C4-2B (cell line): ENCODE measurements around the gene SMOC2.

Experiments
- CTCF ChIP-seq: fragments of 450-650 bp; conservative IDR thresholded peaks from 2 replicates; pipeline ENCODE4 v1.5.1; 2017; ENCODE audit warnings: mild to moderate bottlenecking
- ZFX ChIP-seq: fragments of 450-650 bp; IDR thresholded peaks from 2 replicates; pipeline ENCODE4 v1.6.1; 2017

DNA sequence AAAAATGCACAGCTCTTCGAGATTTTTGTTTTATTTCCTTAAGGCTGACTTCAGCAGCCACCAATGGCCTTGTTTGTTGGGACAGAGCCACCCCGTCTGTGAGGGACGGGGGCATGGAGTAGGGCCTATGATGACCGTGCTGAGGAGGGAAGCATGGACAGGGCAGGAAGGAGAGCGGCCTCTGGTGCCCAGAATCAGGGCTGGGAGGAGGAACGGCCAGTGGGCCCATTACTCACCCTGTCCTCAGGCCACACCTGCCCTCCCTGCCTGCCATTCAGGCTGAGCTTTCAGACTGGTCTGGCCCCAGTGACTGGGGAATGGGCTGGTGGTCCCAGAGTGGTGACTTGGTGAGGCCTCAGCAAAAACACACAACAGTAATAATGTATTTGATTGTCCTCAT, 104.4 kb downstream of the SMOC2 start:
- TF ChIP-seq CTCF = no peak
- TF ChIP-seq ZFX = no peak
